ENCODE results near the gene SLC25A47. TPM values are rescaled to one million over a fixed set of nuclear protein-coding genes. Genes with fewer than 3 reads are reported as not detected.
"Not testable (repeated sequence)": the region's sequence is repeated elsewhere in the genome, so short reads cannot be mapped to it uniquely, and the experiment has no call there.

The SLC25A47 gene
- total and polyA plus RNA-seq, 8 donors: 0.73 TPM; not detected in 7

DNA sequence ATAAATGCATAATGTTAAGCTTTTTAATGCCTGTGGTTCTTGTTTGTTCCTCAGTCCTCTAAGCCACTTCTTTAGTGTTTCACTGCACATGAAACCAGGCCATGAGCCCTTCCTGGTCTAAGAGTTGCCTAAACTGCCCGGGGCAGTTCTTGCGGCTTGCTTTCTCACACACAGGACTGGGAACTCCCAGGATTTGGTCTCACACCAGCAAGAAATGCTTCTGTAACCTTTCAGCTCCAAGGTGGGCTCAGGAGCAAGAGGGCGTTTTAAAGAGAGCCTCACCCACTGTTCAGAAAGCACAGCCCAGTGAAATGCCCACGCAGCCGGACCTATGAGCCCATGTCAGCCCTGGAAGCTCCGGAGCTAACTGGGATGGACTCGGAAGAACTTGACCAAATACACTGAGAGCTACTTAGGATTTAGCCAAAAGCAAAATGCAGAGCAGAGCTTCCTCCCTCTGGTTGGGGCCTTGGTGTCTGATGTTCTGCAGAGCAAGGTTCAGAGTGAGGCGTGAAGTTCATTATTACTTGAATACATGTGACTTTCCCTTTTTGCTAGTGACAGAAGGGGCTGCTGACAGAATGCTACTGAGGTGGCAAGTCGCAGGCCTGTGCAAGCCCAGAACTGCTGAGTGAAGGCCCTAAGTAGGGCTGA lies 40.2 kb upstream of the SLC25A47 start:
- H3K27me3 ChIP-seq: no peaks in the 10 kb centered on the region
- H3K4me3 ChIP-seq: no peak overlapping the region
- intact Hi-C loops (cut with DNase I; ENCODE audit: low total_unique reads): loop anchor here (10.0 kb wide), 1 partner anchor 92 kb away; the partner anchor contains the start of gene WDR25
- H3K9me3 ChIP-seq: no peaks in the 10 kb centered on the region
- 73 to 84% (median 80%) methylated on average over 8 to 9 of the region's 9 CpGs for WGBS, 5 donors
- peaks cover 11 to 53% (median 33%) of the 10 kb centered on the region in 4 donors for H3K4me1 ChIP-seq
- DNase-seq: peak in 1 of 2 donors; percentile 14
- no peak overlapping the region for H3K27ac ChIP-seq
- peaks cover 0 to 23% (median 5%) of the 10 kb centered on the region in 4 donors for H3K36me3 ChIP-seq
- TF ChIP-seq CTCF (IDR thresholded peaks at IDR 0.05) (no peak), EP300 (IDR thresholded peaks at IDR 0.05) (no peak), POLR2A (IDR thresholded peaks at IDR 0.05) (no peak), POLR2AphosphoS5 (IDR thresholded peaks at IDR 0.05) (no peak)

GRCh38 chr14:100283436-100283835 lies 39.7 kb upstream of the SLC25A47 start:
- WGBS, 5 donors: 87 to 95% (median 94%) methylated on average over 9 of the region's 9 CpGs
- intact Hi-C loops (cut with DNase I; ENCODE audit: low total_unique reads): loop anchor here (10.0 kb wide), 1 partner anchor 91 kb away; the partner anchor contains the start of gene WDR25
- not testable (repeated sequence) for H3K27ac ChIP-seq

DNA sequence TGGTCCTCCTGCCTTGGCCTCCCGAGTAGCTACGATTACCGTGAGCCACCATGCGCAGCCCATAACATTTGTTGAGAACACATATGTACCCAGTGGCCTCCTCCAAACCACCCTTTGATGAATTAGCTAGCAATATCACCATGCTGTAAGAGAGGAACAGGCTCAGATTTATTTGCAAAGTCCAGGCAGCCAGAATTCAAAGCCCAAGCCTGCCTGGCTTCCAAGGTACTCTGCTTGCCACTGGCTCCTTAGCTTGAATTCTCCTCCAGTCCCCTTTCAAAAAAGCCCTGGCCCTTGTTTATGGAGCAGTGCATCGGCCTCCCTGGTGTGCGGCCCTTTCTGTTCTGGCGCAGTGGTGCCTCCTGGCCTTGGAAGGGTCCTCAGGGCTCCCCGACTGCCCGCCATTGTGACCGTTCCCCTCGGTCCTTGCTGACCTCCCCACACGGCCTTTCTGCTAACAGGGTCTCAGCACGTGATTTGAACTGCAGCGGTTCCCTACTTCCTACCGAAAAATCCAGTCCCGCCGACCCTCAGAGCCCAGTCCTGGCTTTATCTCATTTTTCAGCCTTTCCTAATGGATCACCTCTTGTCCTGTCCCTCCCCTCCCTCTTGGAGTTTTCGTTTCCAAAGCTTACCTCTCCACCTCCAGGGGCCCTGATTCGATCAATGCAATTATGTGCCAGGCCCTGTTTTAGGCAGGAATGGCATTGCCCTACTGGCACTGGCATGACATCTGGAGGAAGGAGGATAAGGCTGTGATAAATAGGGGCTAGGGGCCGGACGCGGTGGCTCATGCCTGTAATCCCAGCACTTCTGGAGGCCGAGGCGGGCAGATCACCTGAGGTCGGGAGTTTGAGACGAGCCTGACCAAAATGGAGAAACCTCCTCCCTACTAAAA lies 38.9 kb upstream of the SLC25A47 start:
- Histone ChIP-seq H3K4me1 (peaks cover 11 to 40% (median 25%) of the 10 kb centered on the region in 4 donors), H3K27ac (peak overlapping the region in 4 of 5 donors; percentile 92 to 96 (median 94)), H3K36me3 (peaks cover 0 to 22% (median 6%) of the 10 kb centered on the region in 4 donors), H3K27me3 (no peaks in the 10 kb centered on the region), H3K4me3 (peak overlapping the region; percentile 74 to 87 (median 82)), H3K9me3 (no peaks in the 10 kb centered on the region)
- intact Hi-C loops (cut with DNase I; ENCODE audit: low total_unique reads): loop anchor here (10.0 kb wide), 1 partner anchor 91 kb away; the partner anchor contains the start of gene WDR25
- peak in 1 of 2 donors; percentile 22 for DNase-seq
- TF ChIP-seq CTCF (IDR thresholded peaks at IDR 0.05): no peak
- TF ChIP-seq EP300 (IDR thresholded peaks at IDR 0.05): no peak
- no peak for TF ChIP-seq POLR2A (IDR thresholded peaks at IDR 0.05)
- no peak for TF ChIP-seq POLR2AphosphoS5 (IDR thresholded peaks at IDR 0.05)
- 61 to 65% (median 61%) methylated on average over 26 of the region's 26 CpGs for WGBS, 5 donors

More at GRCh38 chr14:100283436-100283835, 39.7 kb upstream of the SLC25A47 start:
- H3K36me3 ChIP-seq: peaks cover 0 to 21% (median 5%) of the 10 kb centered on the region in 4 donors
- H3K9me3 ChIP-seq, H3K27me3 ChIP-seq, H3K4me3 ChIP-seq, DNase-seq: not testable (repeated sequence)
- peaks cover 11 to 48% (median 31%) of the 10 kb centered on the region in 4 donors for H3K4me1 ChIP-seq

GRCh38 chr14:100285021-100285912 lies 37.9 kb upstream of the SLC25A47 start:
- Histone ChIP-seq H3K9me3 (no peaks in the 10 kb centered on the region), H3K4me1 (peaks cover 11 to 34% (median 22%) of the 10 kb centered on the region in 4 donors), H3K36me3 (peaks cover 0 to 18% (median 4%) of the 10 kb centered on the region in 4 donors), H3K4me3 (peak overlapping the region; percentile 74 to 87 (median 82)), H3K27ac (peak overlapping the region; percentile 92 to 96 (median 94)), H3K27me3 (no peaks in the 10 kb centered on the region)
- intact Hi-C loops (cut with DNase I; ENCODE audit: low total_unique reads): loop anchor here (10.0 kb wide), 1 partner anchor 90 kb away; the partner anchor contains the start of gene WDR25
- peak; percentile 76 to 91 for DNase-seq
- WGBS, 5 donors: 0 to 3% (median 1%) methylated on average over 13 to 77 of the region's 82 CpGs
- TF ChIP-seq EP300 (IDR thresholded peaks at IDR 0.05): no peak
- TF ChIP-seq POLR2AphosphoS5 (IDR thresholded peaks at IDR 0.05): peak in 2 of 3 donors; percentile 3 to 40
- TF ChIP-seq CTCF (IDR thresholded peaks at IDR 0.05): peak in 5 of 7 experiments; percentile 45 to 81 (median 73)

Measured in stomach (tissue), 9 donors.